HEK293T (cell line): ENCODE measurements around the gene PRRC2B.

Source experiments
- CTCF ChIA-PET: fragments of 350-600 bp; formaldehyde crosslinking; extraction: SDS; loops from one replicate; lab custom pipeline; 2021; ENCODE audit warnings: antibody characterized with exemption, inconsistent platforms; lab: Yijun Ruan, JAX
- POLR2A ChIA-PET: fragments of 350-600 bp; formaldehyde crosslinking; extraction: SDS; loops from one replicate; lab custom pipeline; 2020; ENCODE audit warnings: antibody characterized with exemption, inconsistent platforms; lab: Yijun Ruan, JAX
- DNase-seq: peaks from one replicate; pipeline ENCODE4 v3.0.0; 2012; ENCODE audit warnings: mixed read lengths; ENCODE audit errors: extremely low spot score
- ARNT ChIP-seq: fragments of 450-650 bp; IDR thresholded peaks from 2 replicates; pipeline ENCODE4 v1.6.1; 2017; ENCODE audit warnings: mild to moderate bottlenecking
- BHLHE40 ChIP-seq: fragments of 450-650 bp; IDR thresholded peaks from 2 replicates; pipeline ENCODE4 v1.6.1; 2016; ENCODE audit warnings: mild to moderate bottlenecking, moderate library complexity, borderline replicate concordance
- CTBP1 ChIP-seq: fragments of 450-650 bp; IDR thresholded peaks from 2 replicates; pipeline ENCODE4 v1.6.1; 2016; ENCODE audit warnings: borderline replicate concordance
- ELF4 ChIP-seq: fragments of 450-650 bp; IDR thresholded peaks from 2 replicates; pipeline ENCODE4 v1.6.1; 2017; ENCODE audit warnings: antibody characterized with exemption
- FOXA1 ChIP-seq: fragments of 450-650 bp; IDR thresholded peaks from 2 replicates; pipeline ENCODE4 v1.6.1; 2016; ENCODE audit warnings: mild to moderate bottlenecking
- FOXK2 ChIP-seq: fragments of 450-650 bp; IDR thresholded peaks from 2 replicates; pipeline ENCODE4 v1.6.1; 2016; ENCODE audit warnings: mild to moderate bottlenecking
- FOXM1 ChIP-seq: fragments of 450-650 bp; IDR thresholded peaks from 2 replicates; pipeline ENCODE4 v1.6.1; 2017; ENCODE audit warnings: mild to moderate bottlenecking, borderline replicate concordance
- HDGF ChIP-seq: fragments of 450-650 bp; IDR thresholded peaks from 2 replicates; pipeline ENCODE4 v1.6.1; 2017; ENCODE audit warnings: antibody characterized with exemption, borderline replicate concordance
- L3MBTL2 ChIP-seq: fragments of 450-650 bp; conservative IDR thresholded peaks from 2 replicates; pipeline ENCODE4 v1.6.1; 2016; ENCODE audit warnings: mild to moderate bottlenecking
- LEF1 ChIP-seq: fragments of 450-650 bp; IDR thresholded peaks from 2 replicates; pipeline ENCODE4 v1.6.1; 2017; ENCODE audit warnings: mild to moderate bottlenecking, borderline replicate concordance
- NFRKB ChIP-seq: fragments of 450-650 bp; IDR thresholded peaks from 2 replicates; pipeline ENCODE4 v1.6.1; 2016; ENCODE audit warnings: mild to moderate bottlenecking, moderate library complexity
- PKNOX1 ChIP-seq: fragments of 450-650 bp; IDR thresholded peaks from 2 replicates; pipeline ENCODE4 v1.6.1; 2016
- SP1 ChIP-seq: fragments of 450-650 bp; IDR thresholded peaks from 2 replicates; pipeline ENCODE4 v1.6.1; 2017
- SUZ12 ChIP-seq: fragments of 450-650 bp; IDR thresholded peaks from 2 replicates; pipeline ENCODE4 v1.6.1; 2016; ENCODE audit warnings: mild to moderate bottlenecking
- TARDBP ChIP-seq: fragments of 450-650 bp; IDR thresholded peaks from 2 replicates; pipeline ENCODE4 v1.6.1; 2016
- ZNF384 ChIP-seq: fragments of 450-650 bp; IDR thresholded peaks from 2 replicates; pipeline ENCODE4 v1.6.1; 2016

Gene PRRC2B

GRCh38 chr9:131516100-131516499, 122.2 kb downstream of the PRRC2B start:
- TF ChIP-seq ELF4 (no peak), HDGF (no peak), LEF1 (no peak), ZNF384 (no peak), SP1 (no peak), FOXA1 (no peak)
- ChIA-PET CTCF (no interaction called here), POLR2A (no interaction called here)
- DNase-seq: no peak

- POLR2A ChIA-PET: no interaction called here
- TF ChIP-seq SUZ12 (no peak), SP1 (no peak), ELF4 (no peak), TARDBP (no peak), L3MBTL2 (no peak), FOXM1 (no peak), ZNF384 (no peak), NFRKB (no peak), BHLHE40 (no peak), CTBP1 (no peak), ARNT (no peak), PKNOX1 (no peak), FOXA1 (no peak), FOXK2 (no peak), LEF1 (no peak), HDGF (no peak)
- no peak for DNase-seq
- CTCF ChIA-PET: no interaction called here
Measured at GRCh38 chr9:131516930-131517329, 123.0 kb downstream of the PRRC2B start.

GRCh38 chr9:131517761-131518190, 123.9 kb downstream of the PRRC2B start:
- no peak for TF ChIP-seq BHLHE40
- TF ChIP-seq SUZ12: no peak
- TF ChIP-seq ZNF384: no peak
- TF ChIP-seq NFRKB: no peak
- no peak for TF ChIP-seq LEF1
- TF ChIP-seq FOXA1: no peak
- TF ChIP-seq PKNOX1: no peak
- no peak for TF ChIP-seq FOXK2
- TF ChIP-seq HDGF: no peak
- no peak for TF ChIP-seq L3MBTL2
- ChIA-PET POLR2A (no interaction called here), CTCF (no interaction called here)
- no peak for DNase-seq

- ChIA-PET POLR2A (no interaction called here), CTCF (no interaction called here)
- TF ChIP-seq FOXK2: no peak
- TF ChIP-seq ARNT: no peak
- DNase-seq: no peak
Measured at GRCh38 chr9:131518553-131518952, 124.7 kb downstream of the PRRC2B start.

GRCh38 chr9:131520503-131520902, 126.6 kb downstream of the PRRC2B start:
- CTCF ChIA-PET: no interaction called here
- no peak for TF ChIP-seq ARNT
- TF ChIP-seq HDGF: no peak
- no peak for TF ChIP-seq TARDBP
- no peak for TF ChIP-seq FOXK2
- no peak for TF ChIP-seq ZNF384
- TF ChIP-seq LEF1: no peak
- POLR2A ChIA-PET: no interaction called here
- DNase-seq: no peak

- POLR2A ChIA-PET: no interaction called here
Measured at GRCh38 chr9:131521203-131521602, 127.3 kb downstream of the PRRC2B start.

More at GRCh38 chr9:131521203-131521602, 127.3 kb downstream of the PRRC2B start:
- TF ChIP-seq FOXA1 (no peak), ELF4 (no peak), NFRKB (no peak), SUZ12 (no peak), L3MBTL2 (no peak), LEF1 (no peak), PKNOX1 (no peak), CTBP1 (no peak), SP1 (no peak), TARDBP (no peak), FOXM1 (no peak), BHLHE40 (no peak), ARNT (no peak), HDGF (no peak), FOXK2 (no peak)
- CTCF ChIA-PET: no interaction called here
- DNase-seq: no peak
